Measurements from ENCODE around the gene PC. TPM values are rescaled to one million over a fixed set of nuclear protein-coding genes. Genes with fewer than 3 reads are reported as not detected.

PC gene
- polyA plus RNA-seq, 3 donors, result 4.6 to 7.1 (median 6.0) TPM

DNA sequence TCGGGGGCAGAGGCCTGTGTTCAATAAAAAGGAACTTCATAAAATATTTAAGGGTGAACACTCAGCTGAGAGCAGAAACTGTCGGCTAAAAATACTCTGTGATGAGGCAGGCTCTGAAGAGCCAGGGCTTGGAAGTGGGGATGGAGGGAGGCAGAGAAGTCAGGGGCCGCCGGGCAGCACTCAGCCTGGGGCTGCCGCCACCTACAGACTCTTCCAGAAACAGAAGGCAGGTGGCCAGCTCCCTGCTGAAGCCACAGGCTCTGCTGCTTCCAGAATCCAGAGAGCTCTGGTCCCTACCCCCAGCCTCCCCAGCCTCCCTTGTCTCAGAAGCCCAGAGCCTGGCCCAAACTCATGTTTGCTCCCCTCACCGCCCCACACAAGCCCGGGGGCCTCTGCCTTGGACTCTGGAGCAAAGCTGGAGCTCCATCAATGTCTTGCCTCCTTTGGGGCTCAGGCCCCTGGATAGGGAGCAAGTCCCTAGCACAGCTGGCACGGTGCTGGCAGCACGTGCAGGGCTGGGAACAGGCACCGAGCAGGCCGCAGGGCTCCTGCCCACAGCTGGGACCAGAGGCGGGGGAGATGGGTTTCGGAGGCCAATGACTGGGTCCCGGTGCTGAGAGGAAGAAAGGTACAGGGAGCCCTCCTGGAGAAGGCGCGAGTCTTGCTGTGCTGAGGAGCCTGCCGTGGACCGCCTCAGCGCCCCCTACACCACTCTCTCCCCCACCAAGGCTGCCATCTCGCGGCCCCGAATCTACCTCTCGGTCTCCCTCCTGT lies 93.1 kb downstream of the PC start:
- H3K36me3 Mint-ChIP-seq, result peaks cover 0 to 4% of the 10 kb centered on the region in 2 donors
- peaks cover 0 to 3% (median 0%) of the 10 kb centered on the region in 3 donors for H3K27me3 Mint-ChIP-seq (ENCODE audit: low read depth in 3 of 3)
- Histone ChIP-seq H2AFZ (ENCODE audit: insufficient read depth, low read depth, low read length, poor library complexity, severe bottlenecking) (no peak overlapping the region), H4K20me1 (ENCODE audit: insufficient read depth, low read length) (no peaks in the 10 kb centered on the region), H3K9me3 (replicated peaks in 1 of 2; ENCODE audit: control insufficient read depth in 1 of 2, insufficient read depth in 1 of 2, low read length in 2 of 2) (no peaks in the 10 kb centered on the region), H3K4me1 (ENCODE audit: control insufficient read depth in 1 of 2, insufficient read depth in 2 of 2, low read length in 2 of 2) (no peaks in the 10 kb centered on the region), H3K79me2 (ENCODE audit: insufficient read depth, low read length) (no peaks in the 10 kb centered on the region), H3K9ac (ENCODE audit: insufficient read depth, low read length, poor library complexity, severe bottlenecking) (no peak overlapping the region), H3K27ac (ENCODE audit: low read depth in 1 of 2, low read length in 2 of 2) (no peak overlapping the region), H3K36me3 (replicated peaks in 1 of 2; ENCODE audit: control insufficient read depth in 1 of 2, insufficient read depth in 2 of 2, low read length in 2 of 2) (no peaks in the 10 kb centered on the region), H3K27me3 (ENCODE audit: control insufficient read depth in 2 of 2, insufficient read depth in 2 of 2, low read length in 2 of 2) (no peaks in the 10 kb centered on the region), H3K4me2 (replicated peaks; ENCODE audit: extremely low read depth, low read length, poor library complexity, severe bottlenecking) (no peak overlapping the region), H3K4me3 (replicated peaks in 1 of 3; ENCODE audit: low read depth in 2 of 3, low read length in 3 of 3) (no peak overlapping the region)
- TF ChIP-seq, protein P1, sequence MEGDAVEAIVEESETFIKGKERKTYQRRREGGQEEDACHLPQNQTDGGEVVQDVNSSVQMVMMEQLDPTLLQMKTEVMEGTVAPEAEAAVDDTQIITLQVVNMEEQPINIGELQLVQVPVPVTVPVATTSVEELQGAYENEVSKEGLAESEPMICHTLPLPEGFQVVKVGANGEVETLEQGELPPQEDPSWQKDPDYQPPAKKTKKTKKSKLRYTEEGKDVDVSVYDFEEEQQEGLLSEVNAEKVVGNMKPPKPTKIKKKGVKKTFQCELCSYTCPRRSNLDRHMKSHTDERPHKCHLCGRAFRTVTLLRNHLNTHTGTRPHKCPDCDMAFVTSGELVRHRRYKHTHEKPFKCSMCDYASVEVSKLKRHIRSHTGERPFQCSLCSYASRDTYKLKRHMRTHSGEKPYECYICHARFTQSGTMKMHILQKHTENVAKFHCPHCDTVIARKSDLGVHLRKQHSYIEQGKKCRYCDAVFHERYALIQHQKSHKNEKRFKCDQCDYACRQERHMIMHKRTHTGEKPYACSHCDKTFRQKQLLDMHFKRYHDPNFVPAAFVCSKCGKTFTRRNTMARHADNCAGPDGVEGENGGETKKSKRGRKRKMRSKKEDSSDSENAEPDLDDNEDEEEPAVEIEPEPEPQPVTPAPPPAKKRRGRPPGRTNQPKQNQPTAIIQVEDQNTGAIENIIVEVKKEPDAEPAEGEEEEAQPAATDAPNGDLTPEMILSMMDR (IDR thresholded peaks at IDR 0.05), result no peak
- H3K4me1 Mint-ChIP-seq, result peaks cover 5% of the 10 kb centered on the region
- intact Hi-C loops (cut with micrococcal nuclease), result no loop called here
- H3K27ac Mint-ChIP-seq, result peak overlapping the region in 1 of 7 donors; percentile 31
- H3K4me3 Mint-ChIP-seq, result no peak overlapping the region
- DNase-seq, result no peak
- H3K9me3 Mint-ChIP-seq, result peaks cover 0 to 3% (median 0%) of the 10 kb centered on the region in 7 donors
- WGBS (ENCODE audit: insufficient coverage), result 95% methylated on average over 10 of the region's 23 CpGs

DNA sequence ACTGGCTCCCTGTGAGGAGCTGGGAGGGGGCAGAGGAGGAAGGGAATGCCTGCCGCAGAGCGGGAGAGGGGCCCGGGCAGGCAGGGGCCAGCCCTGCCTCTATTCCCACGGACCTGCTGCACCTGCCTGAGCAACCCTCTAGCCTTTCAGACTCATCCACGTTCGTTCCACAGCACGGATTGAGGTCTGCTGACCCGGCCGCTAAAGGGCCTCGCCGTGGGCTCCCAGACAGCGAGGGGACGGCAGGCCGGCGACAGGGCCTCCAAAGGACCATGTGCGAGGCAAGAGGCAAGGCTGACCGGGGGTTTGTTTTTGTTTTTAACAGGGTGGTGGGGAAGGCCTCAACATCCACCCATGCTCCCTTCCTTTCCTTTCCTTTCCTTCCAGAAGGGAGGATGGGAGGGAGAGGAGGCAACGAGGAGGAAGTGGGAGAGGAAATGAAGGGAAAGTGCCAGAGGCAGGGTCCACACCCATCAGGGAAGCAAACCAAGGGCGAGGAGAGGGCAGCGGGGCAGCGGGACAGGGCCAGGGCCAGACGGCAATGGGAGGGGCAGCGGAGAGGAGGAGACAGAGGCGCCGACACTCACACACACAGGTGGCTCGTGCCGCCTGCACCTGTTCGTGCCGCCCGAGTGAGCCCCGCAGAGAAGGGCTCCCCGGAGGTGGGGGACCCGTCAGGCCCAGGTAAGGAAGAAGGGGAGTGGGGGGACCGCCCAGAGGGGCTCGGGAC lies 93.8 kb downstream of the PC start:
- H3K36me3 Mint-ChIP-seq, result peaks cover 0 to 3% of the 10 kb centered on the region in 2 donors
- peaks cover 5% of the 10 kb centered on the region for H3K4me1 Mint-ChIP-seq
- peaks cover 0 to 3% (median 0%) of the 10 kb centered on the region in 3 donors for H3K27me3 Mint-ChIP-seq (ENCODE audit: low read depth in 3 of 3)
- Histone ChIP-seq H3K4me2 (replicated peaks; ENCODE audit: extremely low read depth, low read length, poor library complexity, severe bottlenecking) (no peak overlapping the region), H3K9me3 (replicated peaks in 1 of 2; ENCODE audit: control insufficient read depth in 1 of 2, insufficient read depth in 1 of 2, low read length in 2 of 2) (no peaks in the 10 kb centered on the region), H3K36me3 (replicated peaks in 1 of 2; ENCODE audit: control insufficient read depth in 1 of 2, insufficient read depth in 2 of 2, low read length in 2 of 2) (no peaks in the 10 kb centered on the region), H3K9ac (ENCODE audit: insufficient read depth, low read length, poor library complexity, severe bottlenecking) (no peak overlapping the region), H3K79me2 (ENCODE audit: insufficient read depth, low read length) (no peaks in the 10 kb centered on the region), H3K4me3 (replicated peaks in 1 of 3; ENCODE audit: low read depth in 2 of 3, low read length in 3 of 3) (no peak overlapping the region), H3K27ac (ENCODE audit: low read depth in 1 of 2, low read length in 2 of 2) (no peak overlapping the region), H3K4me1 (ENCODE audit: control insufficient read depth in 1 of 2, insufficient read depth in 2 of 2, low read length in 2 of 2) (no peaks in the 10 kb centered on the region), H2AFZ (ENCODE audit: insufficient read depth, low read depth, low read length, poor library complexity, severe bottlenecking) (no peak overlapping the region), H3K27me3 (ENCODE audit: control insufficient read depth in 2 of 2, insufficient read depth in 2 of 2, low read length in 2 of 2) (no peaks in the 10 kb centered on the region), H4K20me1 (ENCODE audit: insufficient read depth, low read length) (no peaks in the 10 kb centered on the region)
- intact Hi-C loops (cut with micrococcal nuclease), result no loop called here
- no peak for DNase-seq
- TF ChIP-seq, protein P1 (IDR thresholded peaks at IDR 0.05), result no peak
- H3K9me3 Mint-ChIP-seq, result peaks cover 0 to 3% (median 0%) of the 10 kb centered on the region in 7 donors
- no peak overlapping the region for H3K4me3 Mint-ChIP-seq
- no peak overlapping the region for H3K27ac Mint-ChIP-seq
- 82% methylated on average over 14 of the region's 35 CpGs for WGBS (ENCODE audit: insufficient coverage)
